ENCODE data around the gene PTPRF.

- no peak for TF ChIP-seq CTCF (IDR thresholded peaks at IDR 0.05)
- no peak for TF ChIP-seq POLR2A (IDR thresholded peaks at IDR 0.05)
- no peak for TF ChIP-seq POLR2AphosphoS5 (IDR thresholded peaks at IDR 0.05)
These were observed 20.1 kb upstream of the PTPRF start for GRCh38 chr1:43510621-43511020.
